Kidney glomerular epithelial cell (primary cell): ENCODE measurements around the gene PAPSS2.

Source experiments
- DNase-seq: peaks from one replicate; lab custom pipeline; 2025; lab: John Stamatoyannopoulos, UW

The PAPSS2 gene

DNA sequence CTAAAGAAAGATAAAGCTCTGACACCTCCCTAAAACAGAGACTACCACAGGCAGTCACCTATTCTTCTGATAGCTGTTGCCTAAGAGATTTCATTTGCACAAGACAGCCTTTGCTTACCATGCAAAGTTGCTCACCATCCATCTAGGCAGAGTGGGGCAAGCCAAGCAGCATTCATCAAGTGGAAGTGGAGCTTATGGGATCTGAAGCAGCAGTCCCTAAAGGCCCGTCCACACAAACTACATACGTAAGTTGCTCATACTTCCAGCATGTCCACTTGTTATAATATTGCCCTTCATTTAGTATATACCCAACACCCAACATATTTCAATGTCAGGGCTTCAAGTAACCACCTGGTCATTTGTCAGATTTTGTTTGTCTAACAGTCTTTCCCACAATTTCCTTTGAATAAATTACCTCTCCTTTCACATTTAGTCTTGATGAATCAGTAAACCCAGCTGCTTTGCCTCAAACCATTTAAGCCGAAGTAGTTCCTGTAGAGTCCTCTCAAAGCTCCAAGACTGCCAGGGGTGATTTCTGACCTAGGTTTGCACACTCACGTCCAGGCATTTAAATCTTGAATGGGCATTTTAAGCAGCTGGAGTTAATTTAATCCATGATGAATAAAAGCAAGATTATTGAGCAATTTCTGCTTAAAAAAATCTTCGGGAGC, 90.5 kb downstream of the PAPSS2 start:
- DNase-seq = no peak

DNA sequence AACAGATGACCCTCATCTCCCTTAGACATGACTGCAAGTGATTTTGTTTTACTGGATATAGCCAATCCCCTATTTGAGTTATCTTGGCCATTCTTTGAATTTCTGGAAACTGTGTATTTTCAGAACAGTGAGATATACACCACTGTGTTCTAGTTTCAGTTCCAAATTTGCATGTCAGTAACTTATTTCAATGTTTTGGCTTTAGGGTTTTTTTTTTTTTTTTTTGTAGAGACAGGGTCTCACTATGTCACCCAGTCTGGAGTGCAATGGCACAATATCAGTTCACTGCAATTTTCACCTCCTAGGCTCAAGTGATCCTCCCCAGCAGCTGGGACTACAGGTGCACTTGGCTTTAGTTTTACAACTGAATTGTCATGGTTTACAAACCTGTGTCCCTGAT, 91.1 kb downstream of the PAPSS2 start:
- DNase-seq = no peak

DNA sequence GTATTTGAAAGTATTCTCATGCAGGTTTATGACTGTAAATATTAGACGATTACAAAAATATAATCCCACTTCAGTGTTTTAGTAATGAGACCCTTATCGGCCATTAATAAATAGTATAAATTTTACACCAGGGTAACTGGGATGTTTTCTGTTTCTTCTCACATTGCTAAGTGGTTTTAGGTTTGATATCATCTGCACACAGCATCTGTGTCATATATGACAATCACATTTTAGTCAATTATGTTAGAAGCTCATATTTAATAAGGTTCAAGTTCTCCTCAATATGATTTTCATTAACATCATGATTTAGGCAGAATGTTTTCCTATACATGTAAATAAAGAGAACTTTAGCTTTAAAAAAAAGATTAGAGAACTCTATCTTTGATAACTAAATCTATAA, 91.6 kb downstream of the PAPSS2 start:
- DNase-seq = no peak

DNA sequence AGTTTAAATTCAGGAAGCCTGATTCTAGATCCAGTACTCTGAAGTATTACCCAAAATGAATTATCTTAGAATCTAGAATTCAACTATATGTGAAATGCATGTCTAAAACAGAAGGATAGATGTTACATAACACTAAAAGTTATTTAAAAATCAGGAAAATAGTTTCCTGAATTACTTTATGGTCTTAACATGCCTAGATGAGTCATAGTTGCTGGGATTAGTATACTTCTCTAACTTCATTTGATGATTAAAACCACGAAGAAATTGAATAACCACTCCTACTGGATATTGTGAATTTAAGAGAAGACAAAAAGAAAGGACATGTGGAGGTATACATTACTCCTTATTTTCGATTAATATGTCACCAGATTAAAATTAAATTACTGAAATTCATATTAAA, 92.9 kb downstream of the PAPSS2 start:
- no peak for DNase-seq

DNA sequence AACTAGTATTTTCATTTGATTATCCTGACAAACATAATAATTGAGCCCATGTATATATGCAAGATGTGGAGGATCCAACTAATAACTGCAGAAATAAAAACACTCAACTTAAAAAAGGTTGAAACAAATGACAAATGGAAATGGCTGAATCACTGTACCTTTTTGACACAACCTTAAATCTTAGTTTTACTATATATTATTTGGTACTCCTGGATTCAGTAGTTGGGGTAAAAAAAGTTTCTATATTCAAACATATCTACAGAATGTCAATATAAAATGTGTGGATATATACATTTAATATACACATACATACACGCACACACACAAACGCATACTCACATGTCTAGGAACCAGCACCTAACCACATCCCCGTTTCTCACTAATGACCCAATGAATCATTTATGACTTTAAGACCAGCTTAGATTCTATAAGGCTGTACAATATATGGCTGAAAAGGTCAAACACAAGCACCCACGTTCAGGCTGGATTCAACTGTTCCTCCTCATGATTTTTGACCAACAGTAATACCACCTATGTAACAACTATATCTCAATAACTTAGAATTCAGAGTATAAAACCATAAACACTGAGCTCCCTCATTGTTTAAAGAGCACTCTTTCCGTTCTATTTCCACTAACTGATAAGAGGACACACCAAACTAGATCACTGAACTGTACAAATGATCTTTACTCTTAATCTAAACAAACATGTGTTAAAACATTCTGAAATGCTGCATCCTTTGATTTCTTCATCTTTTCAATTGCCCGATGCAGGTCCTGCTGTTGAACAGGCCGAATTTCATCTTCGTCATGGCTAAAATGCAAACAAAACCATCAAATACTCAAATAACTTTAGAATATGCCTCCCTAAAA, 94.6 kb downstream of the PAPSS2 start:
- DNase-seq = no peak

DNA sequence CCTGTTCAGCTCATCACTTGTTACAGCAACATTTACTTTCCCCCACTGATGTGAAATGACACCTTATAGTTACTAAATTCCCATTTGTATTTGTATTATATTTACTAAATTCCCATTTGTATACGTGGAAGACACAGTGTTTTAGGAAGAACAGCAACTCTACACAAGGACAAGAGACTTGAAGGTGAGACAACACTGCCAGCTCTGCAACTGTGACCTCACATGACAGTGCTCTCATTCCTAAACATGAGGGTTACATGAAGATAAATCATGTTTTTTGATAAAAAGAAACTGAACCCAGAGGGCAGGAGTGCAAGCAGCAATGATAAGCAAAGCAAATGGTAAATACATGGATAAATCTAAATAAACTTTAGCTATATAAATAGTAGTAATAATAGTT, 98.0 kb downstream of the PAPSS2 start:
- DNase-seq = no peak

DNA sequence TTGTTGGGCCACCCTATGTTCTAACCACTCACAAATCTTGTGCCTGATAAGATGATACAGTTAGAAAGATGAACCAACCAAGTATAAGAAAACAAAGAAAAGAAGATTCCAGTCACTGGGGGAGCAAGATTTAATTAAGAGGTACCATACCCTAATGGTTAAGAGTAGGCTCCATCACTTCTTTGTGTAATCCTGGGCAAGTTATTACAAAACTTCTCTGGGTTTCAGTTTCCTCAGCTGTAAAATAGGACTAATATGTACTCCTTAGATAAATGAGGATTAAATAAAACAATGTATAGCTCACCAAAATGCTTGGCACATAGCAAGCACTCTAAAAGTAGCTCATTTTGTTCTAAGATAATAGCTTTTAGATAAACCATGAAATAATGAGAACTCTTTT, 99.9 kb downstream of the PAPSS2 start:
- DNase-seq = no peak

DNA sequence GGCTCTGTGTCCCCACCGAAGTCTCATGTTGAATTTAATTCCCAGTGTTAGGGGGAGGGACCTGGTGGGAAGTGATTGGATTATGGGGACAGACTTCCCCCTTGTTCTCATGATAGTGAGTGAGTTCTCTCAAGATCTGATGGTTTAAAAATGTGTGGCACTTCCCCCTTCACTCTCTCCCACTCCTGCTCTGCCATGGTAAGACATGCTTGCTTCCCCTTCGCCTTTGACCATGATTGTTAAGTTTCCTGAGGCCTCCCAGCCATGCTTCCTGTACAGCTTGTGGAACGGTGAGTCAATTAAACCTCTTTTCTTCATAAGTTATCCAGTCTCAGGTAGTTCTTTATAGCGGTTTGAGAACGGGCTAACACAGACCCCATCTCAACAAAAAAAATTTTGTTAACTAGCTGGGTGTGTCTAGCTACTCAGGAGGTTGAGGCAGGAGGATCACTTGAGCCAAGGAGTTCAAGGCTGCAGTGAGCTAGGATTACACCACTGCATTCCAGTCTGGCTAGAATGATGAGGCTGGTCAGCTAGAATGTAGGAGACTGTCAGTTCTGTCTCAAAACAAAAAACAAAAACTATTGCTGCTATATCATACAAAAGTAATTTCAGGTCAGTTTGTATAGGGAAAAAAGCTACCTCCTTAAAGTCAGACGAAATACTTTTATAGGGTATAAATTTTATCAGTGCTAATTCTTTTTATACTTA, 100.7 kb downstream of the PAPSS2 start:
- no peak for DNase-seq

DNA sequence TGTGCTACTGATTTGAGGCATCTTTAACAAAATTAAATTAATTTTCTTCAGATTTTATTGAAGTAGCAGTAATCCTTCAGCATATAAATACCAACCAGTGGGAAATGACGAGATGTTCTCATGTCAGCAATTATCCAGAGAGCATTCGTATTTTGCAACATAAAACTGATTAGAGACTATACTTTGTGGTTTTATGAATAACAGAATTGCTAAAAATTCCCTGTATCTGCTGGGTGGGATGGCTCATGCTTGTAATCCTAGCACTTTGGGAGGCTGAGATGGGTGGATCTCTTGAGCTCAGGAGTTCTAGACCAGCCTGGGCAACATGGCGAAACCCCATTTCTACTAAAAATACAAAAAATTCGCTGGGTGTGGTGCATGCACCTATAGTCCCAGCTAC, 101.5 kb downstream of the PAPSS2 start:
- no peak for DNase-seq

DNA sequence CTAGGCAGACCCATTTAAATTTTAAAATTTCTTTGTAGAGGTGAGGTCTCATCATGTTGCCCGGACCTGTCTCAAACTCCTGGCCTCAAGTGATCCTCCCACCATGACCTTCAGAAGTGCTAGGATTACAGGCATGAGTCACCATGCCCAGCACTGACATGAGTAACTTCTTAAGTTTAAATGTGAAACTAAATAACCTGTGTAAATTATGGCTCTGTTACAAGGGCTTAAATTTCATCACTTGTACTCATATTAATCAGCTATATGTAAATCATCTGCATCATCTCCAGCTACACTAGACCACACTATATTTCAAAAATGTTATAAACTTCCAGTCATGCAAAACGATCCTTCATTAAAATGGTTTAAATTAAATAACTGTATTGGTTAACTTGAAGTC, 102.2 kb downstream of the PAPSS2 start:
- no peak for DNase-seq

DNA sequence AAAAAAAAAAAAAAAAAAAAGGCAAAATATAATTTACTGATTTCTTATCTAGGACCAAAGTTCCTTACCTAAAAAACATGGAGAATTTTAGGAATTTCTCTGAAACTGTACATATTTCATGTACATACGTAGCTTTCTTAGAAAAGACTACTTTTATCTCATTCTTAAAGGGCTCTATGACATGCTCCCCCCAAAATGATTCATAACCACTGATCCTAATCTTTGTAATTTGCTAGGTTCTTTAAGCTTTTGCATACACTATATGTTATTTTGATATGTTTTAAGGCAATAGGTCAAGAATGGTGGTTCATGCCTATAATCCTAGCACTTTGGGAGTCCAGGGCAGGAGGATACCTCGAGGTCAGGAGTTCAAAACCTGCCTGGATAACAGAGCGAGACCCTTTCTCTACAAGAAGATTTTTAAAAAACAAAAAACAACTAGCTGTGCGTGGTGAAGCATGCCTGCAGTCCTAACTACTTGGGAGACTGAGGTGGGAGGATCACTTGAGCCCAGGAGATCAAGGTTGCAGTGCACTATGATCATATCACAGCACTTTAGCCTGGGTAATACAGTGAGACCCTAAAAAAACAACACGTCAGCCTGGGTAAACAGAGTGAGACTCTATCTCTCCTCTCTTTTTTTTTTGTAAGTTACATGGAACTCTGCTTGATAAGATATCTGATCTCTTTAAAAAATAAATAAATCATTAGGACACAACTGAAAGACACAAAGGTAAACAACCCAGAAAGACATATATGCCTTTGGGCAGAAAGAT, 103.6 kb downstream of the PAPSS2 start:
- no peak for DNase-seq

DNA sequence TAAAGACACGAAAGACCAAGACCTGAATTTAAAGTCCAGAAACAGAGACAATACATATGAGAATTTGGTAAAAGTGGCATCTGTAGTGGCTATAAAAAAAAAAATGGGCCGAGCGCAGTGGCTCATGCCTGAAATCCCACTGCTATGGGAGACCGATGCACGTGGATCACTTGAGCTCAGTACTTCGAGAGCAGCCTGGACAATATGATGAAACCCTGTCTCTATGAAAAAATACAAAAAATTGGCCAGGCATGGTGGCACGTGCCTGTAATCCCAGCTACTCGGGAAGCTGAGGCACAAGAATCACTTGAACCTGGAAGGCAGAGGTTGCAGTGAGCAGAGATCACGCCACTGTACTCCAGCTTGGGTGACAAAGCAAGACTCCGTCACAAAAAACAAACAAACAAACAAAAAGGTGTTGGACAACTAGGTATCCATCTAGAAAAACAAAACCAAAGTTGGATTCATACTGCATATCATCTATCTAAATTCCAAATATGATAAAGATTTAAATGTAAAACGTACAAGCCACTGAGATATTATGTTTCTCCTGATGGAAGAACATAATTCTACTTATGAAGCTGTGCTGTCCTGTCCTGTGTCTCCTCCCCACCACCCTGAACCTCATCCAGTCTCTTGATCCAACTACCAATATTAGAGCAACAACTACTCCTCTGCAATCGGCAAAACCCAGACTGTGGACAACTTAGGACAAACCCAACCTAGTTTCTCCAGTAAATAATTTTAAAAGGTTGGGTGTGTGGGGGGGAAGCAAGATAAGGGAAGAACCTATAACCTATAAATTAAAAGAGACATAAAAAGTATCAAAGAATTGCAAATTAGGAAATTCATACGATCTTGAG, 104.6 kb downstream of the PAPSS2 start:
- no peak for DNase-seq

DNA sequence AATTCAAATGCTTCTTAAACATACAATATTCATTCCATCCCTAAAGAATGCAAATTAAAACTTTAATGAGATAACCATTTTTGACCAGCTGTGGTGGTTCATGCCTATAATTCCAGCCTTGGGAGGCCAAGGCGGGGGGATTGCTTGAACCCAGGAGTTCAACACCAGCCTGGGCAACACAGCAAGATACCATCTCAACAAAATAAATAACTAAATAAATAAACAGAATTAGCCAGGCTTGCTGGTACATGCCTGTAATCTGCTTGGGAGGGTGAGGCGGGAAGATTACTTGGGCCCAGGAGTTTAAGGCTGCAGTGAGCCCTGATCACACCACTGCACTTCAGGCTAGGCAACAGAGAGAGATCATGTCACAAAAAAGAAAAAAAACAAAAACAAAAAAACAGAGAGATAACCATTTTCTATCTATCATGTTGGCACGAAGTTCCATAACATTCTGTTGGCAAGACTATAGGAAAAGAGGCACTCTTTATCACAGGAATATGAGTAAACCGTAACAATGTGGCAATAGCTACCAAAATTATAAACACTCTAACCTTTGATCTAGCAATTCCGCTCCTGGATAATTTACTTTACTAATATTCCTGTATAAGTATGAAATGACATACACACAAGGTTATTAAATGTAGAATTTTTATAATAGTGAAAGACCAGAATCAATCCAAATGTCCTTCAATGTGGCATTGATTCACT, 106.1 kb downstream of the PAPSS2 start:
- DNase-seq = no peak

DNA sequence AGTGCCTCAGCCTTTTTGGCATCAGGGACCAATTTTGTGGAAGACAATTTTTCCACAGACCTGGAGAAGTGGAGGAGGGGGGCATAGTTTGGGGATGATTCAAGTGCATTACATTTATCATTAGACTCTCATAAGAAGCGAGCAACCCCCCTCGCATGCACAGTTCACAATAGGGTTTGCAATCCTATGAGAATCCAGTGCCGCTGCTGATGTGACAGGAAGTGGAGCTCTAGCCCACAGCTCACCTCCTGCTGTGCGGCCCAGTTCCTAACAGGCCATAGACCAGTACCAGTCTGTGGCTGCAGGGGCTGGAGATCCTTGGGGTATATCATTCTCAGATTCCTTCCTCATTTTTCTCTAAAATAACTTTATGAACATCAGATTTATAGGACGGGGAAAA, 107.6 kb downstream of the PAPSS2 start:
- no peak for DNase-seq

DNA sequence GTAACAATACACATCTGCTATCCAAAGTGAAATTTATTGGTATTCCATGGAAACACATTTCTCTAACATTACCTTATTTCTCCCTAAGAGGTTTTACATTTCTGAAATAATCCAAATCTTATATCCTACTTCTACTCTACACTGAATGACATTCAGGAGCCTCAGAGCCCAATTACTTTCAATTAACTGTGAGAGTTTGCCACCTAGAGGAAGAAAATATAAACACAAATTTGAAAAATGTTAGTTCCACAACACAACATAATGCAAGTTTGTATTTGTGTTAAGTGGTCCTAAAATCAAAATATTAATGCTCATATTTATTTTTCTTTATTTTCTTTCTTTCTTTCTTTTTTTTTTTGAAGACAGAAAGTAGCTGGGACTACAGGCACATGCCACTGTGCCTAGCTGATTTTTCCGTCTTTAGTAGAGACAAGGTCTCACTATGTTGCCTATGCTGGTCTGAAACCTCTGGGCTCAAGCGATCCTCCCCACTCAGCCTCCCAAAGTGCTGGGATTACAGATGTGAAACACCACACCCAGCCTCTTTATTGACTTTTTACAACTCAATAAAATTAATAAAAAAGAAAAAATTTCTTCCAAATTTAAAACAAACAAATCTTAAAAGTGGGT, 112.3 kb downstream of the PAPSS2 start:
- DNase-seq = peak; percentile 6

DNA sequence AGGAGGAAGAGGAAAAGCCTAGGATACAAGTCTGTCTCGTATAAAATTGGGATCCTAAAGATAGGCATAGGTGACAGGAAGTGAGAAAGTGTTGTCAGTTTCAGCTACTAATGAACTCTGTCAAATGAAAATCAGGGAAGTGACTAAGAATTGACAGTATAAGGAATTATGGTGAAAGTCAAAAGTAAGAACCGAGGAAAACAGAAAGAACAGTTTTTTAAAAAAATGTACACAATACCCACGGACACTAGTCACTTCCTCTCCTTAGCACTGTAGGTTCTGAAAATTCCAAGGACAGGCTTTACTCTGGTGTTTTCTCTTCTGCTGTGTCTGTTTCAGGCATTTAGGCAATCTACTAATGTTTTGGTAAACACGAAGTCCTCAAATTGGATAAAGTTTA, 116.1 kb downstream of the PAPSS2 start:
- DNase-seq = no peak

DNA sequence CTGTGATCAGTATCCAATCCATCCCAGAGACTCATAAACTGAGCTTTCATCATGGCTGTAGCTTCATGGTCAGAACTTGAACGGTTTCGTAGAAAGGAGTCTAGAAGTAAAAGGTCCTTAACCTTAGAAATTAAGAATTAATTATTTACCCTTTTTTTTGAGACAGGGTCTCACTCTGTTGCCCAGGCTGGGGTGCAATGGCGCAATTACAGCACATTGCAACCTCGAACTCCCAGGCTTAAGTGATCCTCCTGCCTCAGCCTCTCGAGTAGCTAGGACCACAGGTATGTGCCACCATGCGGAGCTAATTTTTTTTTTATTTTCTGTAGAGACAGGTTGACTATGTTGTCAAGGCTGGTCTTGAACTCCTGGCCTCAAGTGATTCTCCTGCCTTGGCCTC, 116.7 kb downstream of the PAPSS2 start:
- no peak for DNase-seq

DNA sequence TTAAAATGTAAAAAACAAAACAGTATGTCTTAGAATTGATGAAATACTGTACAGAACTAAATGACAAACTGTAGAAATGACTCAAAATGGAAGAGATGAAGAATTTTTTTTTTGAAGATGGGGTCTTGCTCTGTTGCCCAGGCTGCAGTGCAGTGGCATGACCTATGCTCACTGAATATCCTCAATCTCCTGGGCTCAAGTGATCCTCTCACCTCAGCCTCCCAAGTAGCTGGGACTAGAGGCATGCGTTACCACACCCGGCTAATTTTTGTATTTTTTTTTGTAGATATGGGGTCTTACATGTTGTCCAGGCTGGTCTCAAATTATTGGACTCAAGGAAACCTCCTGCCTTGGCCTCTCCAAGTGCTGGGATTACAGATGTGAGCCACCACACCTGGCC, 121.9 kb downstream of the PAPSS2 start:
- no peak for DNase-seq

DNA sequence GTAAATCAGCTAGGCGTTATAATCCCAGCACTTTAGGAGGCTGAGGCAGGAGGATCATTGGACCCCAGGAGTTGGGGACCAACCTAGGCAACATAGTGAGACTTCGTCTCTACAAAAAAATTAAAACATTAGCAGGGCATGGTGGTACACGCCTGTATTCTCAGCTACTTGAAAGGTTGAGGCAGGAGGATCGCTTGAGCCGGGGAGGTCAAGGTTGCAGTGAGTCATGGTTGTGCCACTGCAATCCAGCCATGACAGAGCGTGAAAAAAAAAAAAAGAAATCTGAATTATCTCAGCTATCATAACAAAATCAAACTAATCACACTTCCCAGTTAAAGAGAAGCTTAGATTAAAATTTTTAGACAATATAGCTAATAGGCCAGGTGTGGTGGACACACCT, 123.0 kb downstream of the PAPSS2 start:
- no peak for DNase-seq

DNA sequence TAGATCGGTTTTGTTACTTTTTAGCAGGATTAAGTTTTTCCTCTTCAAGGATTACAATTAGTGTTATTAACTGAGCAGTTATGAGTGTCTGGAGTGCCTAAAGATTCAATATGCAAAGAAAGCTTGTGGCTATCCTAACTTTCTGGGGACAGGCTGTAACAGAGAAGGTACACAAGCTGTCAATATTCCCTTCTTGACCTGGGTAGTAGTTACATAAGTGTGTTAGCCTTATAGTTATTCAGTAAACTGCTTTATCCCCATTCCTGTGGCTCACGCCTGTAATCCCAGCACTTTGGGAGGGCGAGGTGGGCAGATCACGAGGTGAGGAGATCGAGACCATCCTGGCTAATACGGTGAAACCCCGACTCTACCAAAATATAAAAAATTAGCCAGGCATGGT, 126.7 kb downstream of the PAPSS2 start:
- DNase-seq = no peak
